B cell (primary cell): Measurements from ENCODE around the gene CFAP221.

Experiments
- EZH2 ChIP-seq: IDR thresholded peaks from 2 replicates; pipeline ENCODE4 v1.6.1; 2012; ENCODE audit warnings: borderline replicate concordance, low read depth, mild to moderate bottlenecking, moderate library complexity, low read length; ENCODE audit not compliant: insufficient read depth, poor library complexity, severe bottlenecking
- TF ChIP-seq, protein P1 (sequence below): fragments of 200-600 bp; IDR thresholded peaks from one replicate; pipeline ENCODE4 v1.8.0; 2022; ENCODE audit warnings: antibody characterized with exemption, mild to moderate bottlenecking

DNA sequence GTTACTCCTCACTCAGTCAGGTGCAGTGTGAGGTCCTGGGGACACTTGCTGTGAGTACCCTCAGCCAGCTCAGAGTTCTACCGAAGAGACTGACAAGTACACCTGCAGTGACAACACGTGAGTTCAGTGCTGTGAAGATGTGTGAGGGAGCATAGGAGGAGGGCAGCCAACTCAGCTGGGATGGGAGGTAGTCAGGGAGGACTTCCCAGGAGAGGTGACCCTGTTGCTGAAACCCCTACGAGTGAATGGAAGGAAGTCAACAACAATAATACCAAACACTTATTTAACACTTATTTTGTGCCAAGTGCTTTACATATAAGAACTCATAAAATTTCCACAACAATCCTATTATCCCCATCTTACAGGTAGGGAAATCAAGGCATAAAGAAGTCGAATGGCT lies 145.0 kb downstream of the CFAP221 start:
- TF ChIP-seq, protein P1, sequence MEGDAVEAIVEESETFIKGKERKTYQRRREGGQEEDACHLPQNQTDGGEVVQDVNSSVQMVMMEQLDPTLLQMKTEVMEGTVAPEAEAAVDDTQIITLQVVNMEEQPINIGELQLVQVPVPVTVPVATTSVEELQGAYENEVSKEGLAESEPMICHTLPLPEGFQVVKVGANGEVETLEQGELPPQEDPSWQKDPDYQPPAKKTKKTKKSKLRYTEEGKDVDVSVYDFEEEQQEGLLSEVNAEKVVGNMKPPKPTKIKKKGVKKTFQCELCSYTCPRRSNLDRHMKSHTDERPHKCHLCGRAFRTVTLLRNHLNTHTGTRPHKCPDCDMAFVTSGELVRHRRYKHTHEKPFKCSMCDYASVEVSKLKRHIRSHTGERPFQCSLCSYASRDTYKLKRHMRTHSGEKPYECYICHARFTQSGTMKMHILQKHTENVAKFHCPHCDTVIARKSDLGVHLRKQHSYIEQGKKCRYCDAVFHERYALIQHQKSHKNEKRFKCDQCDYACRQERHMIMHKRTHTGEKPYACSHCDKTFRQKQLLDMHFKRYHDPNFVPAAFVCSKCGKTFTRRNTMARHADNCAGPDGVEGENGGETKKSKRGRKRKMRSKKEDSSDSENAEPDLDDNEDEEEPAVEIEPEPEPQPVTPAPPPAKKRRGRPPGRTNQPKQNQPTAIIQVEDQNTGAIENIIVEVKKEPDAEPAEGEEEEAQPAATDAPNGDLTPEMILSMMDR: no peak
- no peak for TF ChIP-seq EZH2
